ENCODE measurements around the gene FAM83C.
"Not testable (repeated sequence)": the region's sequence is repeated elsewhere in the genome, so short reads cannot be mapped to it uniquely, and the experiment has no call there.

Gene FAM83C

DNA sequence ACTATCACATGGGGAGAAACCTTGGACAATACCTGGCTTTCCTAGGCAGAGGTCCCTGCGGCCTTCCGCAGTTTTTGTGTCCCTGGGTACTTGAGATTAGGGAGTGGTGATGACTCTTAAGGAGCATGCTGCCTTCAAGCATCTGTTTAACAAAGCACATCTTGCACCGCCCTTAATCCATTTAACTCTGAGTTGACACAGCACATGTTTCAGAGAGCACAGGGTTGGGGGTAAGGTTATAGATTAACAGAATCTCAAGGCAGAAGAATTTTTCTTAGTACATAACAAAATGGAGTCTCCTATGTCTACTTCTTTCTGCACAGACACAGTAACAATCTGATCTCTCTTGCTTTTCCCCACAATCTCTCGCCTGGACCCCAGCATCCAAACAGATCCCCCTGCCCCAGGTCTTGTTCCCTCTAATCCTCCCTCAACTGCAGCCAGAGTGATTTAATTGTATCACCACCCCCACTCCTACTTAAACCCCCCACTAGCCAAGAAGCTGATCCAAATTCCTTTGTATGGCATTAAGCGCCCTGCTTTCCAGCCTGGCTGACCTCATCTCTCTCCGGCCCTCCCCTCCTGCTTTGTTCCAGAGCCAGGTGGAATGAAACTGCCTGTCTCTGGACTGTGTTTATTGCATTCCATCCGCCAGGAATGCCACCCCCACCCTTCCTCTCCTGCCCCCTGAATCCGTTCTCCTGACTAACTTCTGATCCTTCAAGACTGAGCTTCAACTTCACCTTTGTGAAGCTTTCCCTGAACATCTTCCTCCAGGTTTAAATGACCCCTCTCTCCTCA lies 29.3 kb downstream of the FAM83C start:
- not testable (repeated sequence) for DNase-seq

DNA sequence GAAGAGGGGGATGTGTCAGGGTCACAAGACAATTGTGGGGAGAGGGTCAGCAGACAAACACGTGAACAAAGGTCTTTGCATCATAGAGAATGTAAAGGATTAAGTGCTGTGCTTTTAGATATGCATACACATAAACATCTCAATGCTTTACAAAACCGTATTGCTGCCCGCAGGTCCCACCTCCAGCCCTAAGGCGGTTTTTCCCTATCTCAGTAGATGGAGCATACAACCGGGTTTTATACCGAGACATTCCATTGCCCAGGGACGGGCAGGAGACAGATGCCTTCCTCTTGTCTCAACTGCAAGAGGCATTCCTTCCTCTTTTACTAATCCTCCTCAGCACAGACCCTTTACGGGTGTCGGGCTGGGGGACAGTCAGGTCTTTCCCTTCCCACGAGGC lies 29.9 kb downstream of the FAM83C start:
- DNase-seq: not testable (repeated sequence)

DNA sequence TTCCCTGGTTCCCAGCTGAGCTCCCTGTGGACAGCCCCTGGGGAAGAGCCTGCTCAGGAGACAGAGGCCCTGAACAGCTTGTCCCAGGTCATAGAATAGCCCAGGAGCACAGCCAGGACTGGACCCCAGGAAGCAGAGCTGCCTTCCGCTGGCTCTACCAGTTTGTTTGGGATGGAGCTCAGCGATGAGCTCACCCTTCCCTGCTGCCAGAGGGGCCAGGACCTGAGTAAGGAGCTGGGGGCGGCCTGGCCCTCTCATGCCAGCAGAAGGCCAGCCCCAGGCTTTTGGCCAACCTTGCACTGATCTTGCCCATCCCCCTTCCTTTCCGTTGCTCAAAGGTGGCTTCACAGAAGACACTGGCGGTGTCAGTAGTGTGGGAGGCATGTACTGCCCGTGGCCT lies 31.8 kb downstream of the FAM83C start:
- no peak for DNase-seq

DNA sequence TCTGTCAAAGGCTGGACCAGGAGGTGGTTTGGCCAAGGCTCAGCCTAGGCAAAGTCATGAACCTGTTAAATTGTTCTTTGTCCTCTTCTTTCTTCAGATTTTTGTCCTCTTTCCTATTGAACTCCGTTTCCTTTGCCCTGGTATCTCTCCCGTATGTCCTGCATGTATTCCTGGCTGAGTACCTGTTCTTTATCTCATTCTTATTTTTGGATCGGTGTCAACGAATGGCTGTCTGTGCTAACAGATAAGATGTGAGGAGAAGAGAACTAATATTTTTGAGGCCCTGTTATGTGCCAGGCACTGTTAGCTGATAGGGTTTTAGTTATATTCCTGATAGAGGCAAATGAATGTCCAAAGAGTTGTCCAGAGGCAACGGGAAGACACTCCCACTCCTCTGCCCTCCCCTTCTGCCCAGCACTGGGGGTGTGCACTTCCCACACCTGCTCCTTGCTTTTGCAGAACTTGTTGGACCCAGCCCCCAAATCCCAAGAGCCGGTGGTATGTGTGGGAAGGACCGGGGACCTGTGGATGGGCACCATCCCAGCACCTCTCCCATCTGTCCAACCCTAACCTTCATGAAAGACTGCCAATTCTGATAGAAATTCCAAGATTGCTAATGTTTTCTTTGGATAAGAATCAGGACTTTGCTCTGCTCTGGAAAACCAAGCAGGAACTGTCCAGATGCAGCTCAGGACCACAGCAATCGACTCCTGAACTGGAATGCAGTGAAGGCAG lies 34.9 kb downstream of the FAM83C start:
- no peak for DNase-seq

DNA sequence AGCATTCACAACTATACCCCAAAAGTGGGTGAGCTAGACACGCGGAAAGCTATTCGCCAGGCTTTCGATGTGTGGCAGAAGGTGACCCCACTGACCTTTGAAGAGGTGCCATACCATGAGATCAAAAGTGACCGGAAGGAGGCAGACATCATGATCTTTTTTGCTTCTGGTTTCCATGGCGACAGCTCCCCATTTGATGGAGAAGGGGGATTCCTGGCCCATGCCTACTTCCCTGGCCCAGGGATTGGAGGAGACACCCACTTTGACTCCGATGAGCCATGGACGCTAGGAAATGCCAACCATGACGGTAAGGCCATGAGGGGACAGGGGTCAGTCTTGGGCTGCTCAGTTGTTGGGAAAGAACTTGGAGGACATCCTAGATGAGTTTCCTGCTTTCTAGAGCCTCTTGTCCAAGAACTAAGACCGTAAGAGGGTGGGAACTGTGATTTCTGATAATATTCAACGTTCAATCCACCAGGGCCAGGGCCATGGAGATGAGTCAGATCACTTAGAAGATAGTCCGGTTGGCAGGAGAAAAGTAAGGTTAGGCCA lies 37.7 kb downstream of the FAM83C start:
- DNase-seq: no peak

DNA sequence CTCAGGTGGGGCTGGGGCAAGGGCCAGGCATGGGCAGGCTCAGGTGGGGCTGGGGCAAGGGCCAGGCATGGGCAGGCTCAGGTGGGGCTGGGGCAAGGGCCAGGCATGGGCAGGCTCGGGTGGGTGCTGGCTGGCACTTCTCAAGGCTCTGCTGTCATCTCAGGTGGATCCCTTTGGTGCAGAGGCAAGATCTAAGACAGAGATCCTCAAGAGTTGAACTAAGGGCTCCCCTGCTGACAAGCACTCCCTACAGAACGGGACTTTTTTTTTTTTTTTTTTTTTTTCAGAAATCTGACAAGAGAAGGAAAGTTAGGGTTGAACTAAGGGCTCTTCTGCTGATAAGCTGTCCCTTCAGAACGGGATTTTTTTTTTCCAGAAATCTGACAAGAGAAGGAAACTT lies 39.2 kb downstream of the FAM83C start:
- no peak for DNase-seq

DNA sequence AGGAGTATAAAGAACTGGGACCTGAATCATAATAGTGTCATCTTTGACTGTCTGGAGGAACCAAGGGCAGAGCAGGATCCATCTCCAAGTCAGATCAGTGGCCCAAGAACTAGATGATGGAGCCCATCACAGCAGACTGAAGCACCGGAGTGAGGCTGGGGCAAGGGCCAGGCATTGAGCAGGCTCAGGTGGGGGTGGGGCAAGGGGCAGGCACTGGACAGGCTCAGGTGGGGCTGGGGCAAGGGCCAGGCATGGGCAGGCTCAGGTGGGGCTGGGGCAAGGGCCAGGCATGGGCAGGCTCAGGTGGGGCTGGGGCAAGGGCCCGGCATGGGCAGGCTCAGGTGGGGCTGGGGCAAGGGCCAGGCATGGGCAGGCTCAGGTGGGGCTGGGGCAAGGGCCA lies 39.6 kb downstream of the FAM83C start:
- not testable (repeated sequence) for DNase-seq

DNA sequence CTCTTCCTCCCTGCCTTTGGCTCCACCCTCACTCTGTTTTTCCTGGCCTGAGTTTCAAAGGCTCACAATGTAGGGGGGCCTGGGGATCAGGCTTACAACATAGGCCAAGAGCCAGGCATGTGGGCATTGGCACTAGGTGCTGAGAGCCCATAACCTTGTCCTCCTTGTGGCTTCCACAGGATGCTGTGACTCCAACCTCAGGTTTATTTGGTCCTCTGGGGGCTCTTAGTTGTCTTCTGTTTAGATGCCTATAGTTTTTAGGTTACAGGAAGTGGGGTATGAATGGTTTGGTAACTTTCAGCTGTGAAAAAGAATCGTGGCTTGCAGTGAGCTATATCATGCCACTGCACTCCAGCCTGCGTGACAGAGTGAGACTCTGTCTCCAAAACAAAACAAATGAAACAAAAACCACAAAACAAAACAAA lies 40.2 kb downstream of the FAM83C start:
- DNase-seq: no peak

DNA sequence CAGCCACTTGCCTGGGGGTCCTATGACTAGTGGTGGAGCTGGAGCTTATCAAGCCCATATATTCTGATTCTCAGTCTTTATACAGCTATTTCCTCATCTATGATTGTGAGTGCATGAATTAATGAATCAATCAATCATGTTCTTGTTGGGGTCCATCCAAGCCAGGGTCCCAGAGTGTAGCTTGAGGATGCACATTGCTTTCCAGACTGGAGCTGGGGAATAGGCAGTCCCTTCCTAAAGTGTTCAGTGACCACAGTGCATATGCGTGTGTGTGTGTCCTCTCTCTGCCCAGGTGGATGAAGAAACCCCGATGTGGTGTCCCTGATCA lies 40.6 kb downstream of the FAM83C start:
- no peak for DNase-seq

DNA sequence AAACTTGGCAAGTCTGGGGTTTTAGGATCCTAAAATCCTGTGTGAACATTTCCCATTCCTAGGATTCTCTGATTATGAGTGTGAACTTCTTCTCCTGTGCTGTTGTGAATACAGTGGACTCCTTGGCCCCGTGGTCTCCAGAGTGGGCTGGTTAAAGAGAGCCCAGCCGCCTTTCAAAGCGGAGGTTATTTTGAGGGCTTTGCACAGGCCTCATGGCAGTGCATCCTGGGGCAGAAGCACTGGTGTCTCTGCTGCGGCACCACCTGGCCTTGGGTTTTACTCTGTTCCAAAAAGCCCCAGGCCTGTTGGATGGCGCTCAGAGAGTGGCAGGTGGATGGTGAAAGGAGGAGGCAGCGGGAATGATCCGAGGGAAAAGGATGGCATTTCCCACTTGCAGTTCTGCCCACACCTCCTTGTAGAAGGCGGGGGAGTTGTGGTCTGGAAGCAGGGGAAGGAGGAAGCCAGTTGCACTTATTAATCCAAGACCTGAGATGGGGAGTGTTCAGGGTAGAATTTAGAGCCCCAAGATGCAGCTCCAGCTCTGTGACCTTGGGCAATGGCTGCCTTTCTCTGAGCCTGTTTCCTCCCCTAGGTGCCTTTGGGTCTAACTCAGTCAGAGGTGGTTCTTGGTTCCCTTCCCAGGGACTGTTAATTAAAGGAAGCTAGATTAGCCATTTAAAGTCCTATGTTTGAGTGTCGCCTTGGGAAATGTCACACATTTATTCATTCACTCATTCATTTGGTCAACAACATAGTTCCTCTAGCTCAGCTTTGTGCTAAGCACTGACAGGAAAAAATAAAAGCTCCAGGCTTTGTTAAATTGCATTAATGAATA lies 43.4 kb downstream of the FAM83C start:
- no peak for DNase-seq

DNA sequence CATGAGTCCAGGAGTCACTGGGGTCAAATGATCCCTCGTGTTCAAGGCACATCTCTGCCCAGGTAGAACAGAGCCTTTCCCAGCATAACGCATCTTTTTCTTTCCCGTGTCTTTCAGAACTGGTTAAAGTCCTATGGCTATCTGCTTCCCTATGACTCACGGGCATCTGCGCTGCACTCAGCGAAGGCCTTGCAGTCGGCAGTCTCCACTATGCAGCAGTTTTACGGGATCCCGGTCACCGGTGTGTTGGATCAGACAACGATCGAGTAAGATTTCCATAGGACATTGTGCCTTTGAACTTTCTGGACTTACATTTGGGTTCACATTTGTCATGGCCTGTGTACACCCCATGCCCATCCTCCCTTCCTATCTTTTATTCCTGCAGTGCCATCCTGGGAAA lies 45.5 kb downstream of the FAM83C start:
- no peak for DNase-seq

DNA sequence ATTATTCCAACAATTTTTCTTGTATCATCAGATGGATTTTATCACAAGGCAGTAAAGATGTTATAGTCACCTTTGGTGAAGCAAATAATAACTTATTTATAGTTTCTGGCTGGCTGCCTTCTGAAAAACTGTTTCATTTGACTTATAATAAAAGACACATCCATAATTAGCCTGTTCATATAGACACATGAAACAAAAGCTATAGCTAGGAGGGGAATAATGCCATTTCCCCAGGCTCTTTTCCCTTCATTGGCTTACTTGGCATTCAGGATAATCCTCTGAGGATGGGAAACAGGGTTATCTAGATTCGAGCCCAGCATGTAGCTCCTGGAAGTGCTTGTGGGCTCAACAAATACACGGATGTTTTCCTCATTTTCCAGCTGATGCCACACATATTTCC lies 48.2 kb downstream of the FAM83C start:
- DNase-seq: no peak

DNA sequence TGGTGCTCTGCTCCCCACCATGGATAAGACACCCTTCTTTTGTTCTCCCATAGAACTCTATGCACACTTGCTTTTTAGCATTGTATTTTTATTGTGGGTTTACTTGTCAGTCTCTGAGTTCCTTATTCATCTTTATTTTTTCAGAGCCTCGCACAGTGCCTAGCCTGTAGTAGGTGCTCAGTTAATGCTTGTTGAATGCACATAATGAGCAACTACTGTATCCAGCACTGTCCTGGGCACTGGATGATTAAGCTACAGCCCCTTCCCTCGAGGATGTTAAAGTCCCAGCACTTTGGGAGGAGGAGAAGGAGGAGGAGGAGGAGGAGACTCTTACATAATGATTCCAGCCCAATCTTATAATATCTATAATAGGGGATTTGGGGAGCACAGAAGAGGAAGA lies 48.9 kb downstream of the FAM83C start:
- DNase-seq: no peak

DNA sequence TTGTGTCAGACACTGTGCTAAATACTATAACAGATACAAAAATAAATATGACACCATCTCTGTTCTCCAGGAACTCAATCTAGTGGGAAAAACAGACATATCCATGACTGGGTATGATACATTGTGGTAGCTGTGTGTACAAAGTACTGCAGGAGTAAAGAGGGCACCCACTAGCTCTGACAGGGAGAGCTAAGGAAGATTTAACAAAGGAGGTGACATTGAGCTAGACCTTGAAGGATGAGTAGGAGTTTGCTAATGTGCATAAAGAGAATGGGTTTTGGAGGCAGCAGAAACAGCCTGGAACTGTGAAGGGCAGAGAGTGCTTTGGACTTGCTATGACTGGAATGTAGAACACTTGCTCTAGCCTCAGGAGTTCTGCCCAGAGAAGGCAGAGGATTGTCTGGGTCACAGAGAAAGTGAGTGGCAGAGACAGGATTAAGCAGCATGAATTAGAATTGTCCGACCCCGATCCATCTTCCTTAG lies 51.4 kb downstream of the FAM83C start:
- DNase-seq: no peak

DNA sequence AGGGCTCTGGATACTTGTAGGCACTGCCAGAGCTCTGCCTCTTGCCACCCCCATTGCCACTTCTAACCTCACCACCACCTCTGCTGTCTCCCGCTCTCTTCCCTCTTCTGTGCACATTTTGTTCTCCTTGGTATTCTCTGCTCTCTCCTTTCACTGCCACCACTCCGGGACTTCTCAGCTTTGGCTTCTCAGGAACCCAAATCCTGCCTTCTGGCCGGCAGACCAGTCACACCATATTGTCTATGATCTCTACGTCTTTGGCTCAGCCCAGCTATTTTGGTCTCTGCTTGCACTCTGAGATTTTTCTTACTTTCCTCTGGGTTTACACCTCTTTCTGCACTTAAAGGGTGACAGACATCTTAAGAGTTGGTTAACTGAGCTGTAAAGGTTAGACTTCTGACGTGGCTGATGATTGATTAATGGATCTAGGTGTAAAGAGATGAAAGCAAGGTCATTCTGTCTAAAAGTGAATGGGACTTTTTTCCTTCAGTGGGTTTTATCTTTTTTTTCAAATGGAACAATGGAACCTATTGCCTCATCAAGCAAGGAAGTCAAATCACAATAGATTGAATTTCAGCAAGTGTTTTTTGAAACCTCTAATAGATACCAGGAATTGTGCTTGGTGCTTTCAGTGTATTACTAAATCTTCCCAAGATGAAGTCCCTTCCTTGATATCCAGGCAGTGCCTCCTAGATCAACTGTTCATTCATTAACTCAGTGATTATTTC lies 52.0 kb downstream of the FAM83C start:
- no peak for DNase-seq

DNA sequence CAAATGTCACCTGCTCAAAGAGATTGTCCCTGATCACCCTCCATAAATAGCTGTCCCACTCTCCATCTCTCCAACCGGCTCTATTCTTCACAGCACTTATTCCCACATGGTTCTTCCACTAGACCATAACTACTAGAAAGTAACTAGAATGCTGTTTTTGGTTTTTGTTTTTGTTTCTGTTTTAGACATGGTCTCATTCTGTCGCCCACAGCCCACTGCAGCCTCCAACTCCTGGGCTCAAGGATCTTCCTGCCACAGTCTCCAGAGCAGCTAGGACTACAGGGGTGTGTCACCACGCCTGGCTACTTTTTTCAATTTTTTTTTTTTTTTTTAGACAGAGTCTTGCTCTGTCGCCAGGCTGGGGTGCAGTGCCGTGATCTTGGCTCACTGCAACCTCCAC lies 53.5 kb downstream of the FAM83C start:
- DNase-seq: no peak

DNA sequence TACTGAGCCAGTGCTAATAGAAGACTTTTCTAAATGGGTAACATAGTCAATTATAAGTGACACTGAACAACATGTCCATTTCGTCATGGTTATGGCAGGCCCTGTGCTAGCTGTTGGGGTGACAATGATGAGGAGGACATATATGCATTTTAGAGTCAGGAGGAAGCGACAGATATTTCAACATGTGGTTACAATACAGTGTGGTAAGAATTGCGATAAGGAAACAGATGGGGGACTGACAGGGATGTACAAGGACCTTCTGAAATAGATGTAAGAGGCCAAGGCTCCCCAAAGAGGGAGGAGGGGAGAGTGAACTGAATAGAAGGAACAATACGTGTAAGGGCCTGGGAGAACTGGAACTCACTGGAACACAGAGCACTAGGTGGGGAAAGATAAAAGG lies 54.1 kb downstream of the FAM83C start:
- DNase-seq: no peak

DNA sequence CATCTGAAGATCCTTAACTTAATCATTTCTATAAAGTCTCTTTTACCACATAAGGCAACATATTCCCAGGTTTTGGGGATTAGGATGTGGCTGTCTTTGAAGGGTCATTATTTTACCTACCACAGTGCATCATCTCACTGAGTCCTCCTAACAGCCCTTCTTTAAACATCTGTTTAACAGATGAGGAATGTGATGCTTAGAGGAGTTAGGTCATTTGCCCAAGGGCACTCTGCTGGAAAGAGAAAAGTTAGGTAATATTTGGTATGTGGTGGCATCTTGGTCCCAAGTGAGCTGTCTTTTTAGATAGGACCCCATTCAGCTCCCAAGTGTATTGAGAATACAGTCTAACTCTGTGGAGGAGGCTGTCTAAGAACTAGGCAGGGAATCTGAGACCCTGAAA lies 54.7 kb downstream of the FAM83C start:
- DNase-seq: no peak

DNA sequence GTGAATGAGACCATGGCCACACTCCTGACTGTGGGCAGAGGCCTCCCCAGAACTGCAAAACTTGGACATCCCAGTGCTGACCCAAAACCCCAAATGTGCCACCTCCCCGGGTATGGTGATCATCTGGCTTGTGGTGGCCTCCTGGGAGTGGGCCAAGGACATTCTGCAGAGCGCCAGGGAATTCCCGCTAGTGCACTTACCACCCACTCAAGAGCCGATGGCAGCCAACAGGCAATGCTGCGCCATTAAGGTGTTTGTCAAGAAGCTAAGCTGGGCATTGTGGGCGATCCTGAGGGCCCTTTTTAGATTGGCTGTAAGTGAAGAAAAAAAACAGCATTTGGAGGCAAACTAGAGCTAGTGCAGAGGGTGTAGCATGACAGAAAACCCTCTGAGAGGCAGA lies 56.3 kb downstream of the FAM83C start:
- DNase-seq: no peak

Measured in SW 1271 (cell line).